Astrocyte of the spinal cord (primary cell): ENCODE data around the gene IPO11.

Source experiments
- DNase-seq: peaks from one replicate; pipeline ENCODE4 v3.0.0; 2011; ENCODE audit warnings: low read depth, low spot score
- H3K4me3 ChIP-seq: 2 replicates; pipeline ENCODE4 v1.5.1; 2011; ENCODE audit warnings: low read depth, mild to moderate bottlenecking, low read length, moderate library complexity
- in situ Hi-C: cut with HindIII; loops from 2 replicates; pipeline ENCODE4 v1.10.0; 2017; ENCODE audit warnings: low sequenced_read_pairs
- TF ChIP-seq, protein P1 (sequence below): IDR thresholded peaks from 2 replicates; pipeline ENCODE4 v1.5.1; 2012; ENCODE audit warnings: low read depth, mild to moderate bottlenecking, low read length, inconsistent platforms

The IPO11 gene

DNA sequence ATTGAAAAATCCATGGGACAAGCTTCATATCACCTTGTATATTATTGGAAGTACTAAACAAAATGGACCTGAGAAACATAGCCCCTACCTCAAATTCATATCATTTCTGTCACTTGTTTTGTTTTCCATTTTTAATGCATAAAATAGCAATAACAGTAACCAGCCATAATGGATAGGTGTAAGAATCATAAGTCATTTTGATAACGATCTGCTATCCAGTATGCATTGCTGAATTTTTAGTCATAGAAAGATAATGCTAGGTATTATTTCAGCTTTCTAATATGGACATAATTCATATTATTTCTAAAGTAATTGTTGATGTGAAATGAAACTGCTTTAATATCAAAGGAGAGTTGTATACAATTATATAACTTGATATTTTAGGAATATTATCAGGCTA is 164.9 kb downstream of the IPO11 start:
- in situ Hi-C loops = no loop called here
- no peak for DNase-seq
- TF ChIP-seq, protein P1, sequence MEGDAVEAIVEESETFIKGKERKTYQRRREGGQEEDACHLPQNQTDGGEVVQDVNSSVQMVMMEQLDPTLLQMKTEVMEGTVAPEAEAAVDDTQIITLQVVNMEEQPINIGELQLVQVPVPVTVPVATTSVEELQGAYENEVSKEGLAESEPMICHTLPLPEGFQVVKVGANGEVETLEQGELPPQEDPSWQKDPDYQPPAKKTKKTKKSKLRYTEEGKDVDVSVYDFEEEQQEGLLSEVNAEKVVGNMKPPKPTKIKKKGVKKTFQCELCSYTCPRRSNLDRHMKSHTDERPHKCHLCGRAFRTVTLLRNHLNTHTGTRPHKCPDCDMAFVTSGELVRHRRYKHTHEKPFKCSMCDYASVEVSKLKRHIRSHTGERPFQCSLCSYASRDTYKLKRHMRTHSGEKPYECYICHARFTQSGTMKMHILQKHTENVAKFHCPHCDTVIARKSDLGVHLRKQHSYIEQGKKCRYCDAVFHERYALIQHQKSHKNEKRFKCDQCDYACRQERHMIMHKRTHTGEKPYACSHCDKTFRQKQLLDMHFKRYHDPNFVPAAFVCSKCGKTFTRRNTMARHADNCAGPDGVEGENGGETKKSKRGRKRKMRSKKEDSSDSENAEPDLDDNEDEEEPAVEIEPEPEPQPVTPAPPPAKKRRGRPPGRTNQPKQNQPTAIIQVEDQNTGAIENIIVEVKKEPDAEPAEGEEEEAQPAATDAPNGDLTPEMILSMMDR = no peak
- H3K4me3 ChIP-seq = no peak overlapping the region

GRCh38 chr5:62578540-62578939 is 166.0 kb downstream of the IPO11 start, which contains the start of gene LRRC70:
Gene LRRC70 (plus strand): TSS chr5:62578819. CDS start chr5:62579439, 620 bp downstream.
- in situ Hi-C loops = no loop called here
- DNase-seq = peak; percentile 74
- no peak within 1 kb of the TSS for H3K4me3 ChIP-seq
- TF ChIP-seq, protein P1 = no peak

- in situ Hi-C loops = no loop called here
These were observed 167.2 kb downstream of the IPO11 start for GRCh38 chr5:62579761-62580160.

DNA sequence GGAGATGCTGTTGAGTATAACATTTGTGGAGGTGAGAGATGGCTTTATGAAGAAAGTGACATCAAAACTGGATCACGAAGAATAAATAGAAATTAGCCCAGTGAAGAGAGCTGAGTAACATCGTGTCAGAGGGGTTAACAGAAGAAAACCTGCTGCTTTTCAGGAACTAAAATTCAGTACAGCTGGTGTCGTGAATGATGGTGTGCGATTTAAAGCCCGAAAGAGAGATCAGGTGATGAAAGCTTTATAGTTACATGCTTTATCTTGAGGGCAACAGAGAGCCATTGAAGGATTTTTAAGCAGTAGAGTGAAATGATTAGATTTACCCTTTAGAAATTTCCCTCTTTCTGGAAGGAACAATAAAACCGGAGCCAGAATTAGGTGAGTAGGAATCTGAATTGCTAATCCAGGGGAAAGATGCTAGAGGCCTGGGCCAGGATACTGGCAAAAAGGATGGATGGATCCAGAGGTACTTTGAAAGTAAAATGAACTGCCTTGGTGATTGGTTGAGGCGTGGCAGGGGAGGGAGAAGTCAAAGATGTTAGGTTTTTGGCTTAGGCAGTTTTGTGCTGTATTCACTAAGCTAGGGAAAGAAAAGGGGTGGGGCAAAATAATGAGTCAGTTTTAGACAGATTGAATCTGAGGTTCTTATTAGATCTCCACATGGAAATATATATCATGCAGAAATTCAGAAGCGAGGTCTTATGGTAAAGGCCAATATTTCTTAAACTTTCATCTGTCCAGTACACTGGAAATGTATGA is 169.5 kb downstream of the IPO11 start:
- no peak for DNase-seq
- TF ChIP-seq, protein P1 = no peak
- in situ Hi-C loops = no loop called here
- H3K4me3 ChIP-seq = no peak overlapping the region

More at GRCh38 chr5:62579761-62580160, 167.2 kb downstream of the IPO11 start:
- TF ChIP-seq, protein P1 = no peak
- no peak for DNase-seq
- H3K4me3 ChIP-seq = no peak overlapping the region

GRCh38 chr5:62584391-62584790 is 171.8 kb downstream of the IPO11 start:
- no peak overlapping the region for H3K4me3 ChIP-seq
- TF ChIP-seq, protein P1 = no peak
- no peak for DNase-seq
- in situ Hi-C loops = no loop called here

GRCh38 chr5:62585306-62585705 is 172.7 kb downstream of the IPO11 start:
- in situ Hi-C loops = no loop called here
- H3K4me3 ChIP-seq = no peak overlapping the region
- TF ChIP-seq, protein P1 = no peak
- no peak for DNase-seq
